Activated T-cell treated with anti-CD3 and anti-CD28 coated beads for 1 hour (primary cell): ENCODE data around the gene GRID1.

Experiments
- DNase-seq: peaks from one replicate; pipeline ENCODE4 v3.0.0-alpha.2; 2020; ENCODE audit warnings: low read depth

The GRID1 gene

DNA sequence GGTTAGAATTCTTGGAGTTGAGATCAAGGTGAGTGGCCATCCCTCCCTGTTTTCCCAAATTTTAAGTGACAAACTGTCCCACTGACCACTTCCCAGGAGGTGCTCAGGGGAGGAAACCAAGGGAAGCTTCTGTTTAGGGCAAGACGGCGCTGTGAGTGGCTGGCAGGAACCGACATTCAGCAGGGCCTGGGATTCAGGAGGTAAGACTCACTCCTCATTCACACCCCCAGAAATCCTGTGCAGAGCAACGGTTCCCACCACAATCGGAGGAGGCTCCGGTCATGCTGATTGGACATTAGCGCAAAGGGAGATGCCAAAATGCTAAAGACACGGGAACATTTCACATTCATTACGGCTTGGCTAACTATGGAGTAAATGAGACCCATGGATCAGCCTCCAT, 200.9 kb downstream of the GRID1 start:
- no peak for DNase-seq

DNA sequence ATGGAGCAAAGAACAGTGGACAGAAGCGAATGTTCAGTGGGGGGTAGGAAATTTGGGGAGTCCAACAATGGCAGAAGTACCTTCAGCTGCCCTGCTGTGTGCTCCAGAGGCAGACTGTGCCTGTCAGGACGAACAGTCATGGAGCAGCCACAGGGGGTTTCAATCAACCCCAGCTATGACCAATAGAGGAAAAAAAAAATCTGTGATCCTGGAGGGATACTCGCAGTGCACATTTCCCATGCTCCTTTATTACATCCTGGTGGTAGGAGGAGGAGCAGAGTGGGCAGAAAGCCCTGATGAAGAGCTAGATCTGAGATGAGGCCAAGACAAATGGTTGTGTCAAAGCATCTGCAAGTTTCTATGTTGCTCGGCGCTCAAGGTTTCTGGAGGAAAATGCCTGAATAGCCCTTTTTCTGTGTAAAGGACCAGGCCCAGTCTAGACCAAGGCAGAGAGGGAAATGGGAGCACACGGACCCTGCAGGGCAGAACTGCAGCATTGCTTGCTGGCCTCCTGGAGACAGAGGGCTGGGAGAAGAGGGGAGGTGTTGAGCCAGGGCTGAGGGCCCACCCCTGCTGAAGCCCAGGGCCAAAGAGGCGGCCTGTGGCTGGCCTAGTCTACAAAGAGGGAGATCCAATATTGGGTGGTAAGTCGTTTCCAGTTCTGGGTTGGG, 201.5 kb downstream of the GRID1 start:
- DNase-seq, result no peak

DNA sequence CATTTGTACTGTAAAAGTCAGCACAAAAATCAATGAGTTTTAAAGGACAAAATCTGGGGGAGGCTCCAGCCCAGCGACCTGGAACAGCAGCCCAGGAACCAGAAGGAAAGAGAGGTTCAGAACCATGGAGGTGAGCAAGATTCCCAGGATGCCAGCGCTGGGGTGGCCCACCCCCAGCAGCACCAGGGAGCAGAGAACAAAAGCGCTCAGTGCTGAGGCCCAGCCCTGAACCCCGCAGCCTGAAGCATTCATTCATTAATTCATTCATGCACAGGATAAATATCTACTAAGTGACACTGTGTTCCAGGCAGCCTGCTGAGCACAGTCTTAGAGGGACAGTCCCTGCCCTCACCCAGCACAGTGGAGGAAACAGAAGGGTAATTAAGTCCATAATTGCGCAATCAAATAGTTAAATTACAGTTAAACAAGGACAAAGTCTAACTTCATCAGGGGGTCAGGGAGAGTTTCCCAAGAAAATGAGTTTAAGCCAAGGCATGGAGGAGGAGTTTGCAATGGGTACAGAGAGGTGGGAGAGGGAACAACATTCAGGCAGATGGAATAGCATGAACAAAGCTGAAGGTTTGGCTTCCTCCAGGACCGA, 202.3 kb downstream of the GRID1 start:
- DNase-seq, result no peak

DNA sequence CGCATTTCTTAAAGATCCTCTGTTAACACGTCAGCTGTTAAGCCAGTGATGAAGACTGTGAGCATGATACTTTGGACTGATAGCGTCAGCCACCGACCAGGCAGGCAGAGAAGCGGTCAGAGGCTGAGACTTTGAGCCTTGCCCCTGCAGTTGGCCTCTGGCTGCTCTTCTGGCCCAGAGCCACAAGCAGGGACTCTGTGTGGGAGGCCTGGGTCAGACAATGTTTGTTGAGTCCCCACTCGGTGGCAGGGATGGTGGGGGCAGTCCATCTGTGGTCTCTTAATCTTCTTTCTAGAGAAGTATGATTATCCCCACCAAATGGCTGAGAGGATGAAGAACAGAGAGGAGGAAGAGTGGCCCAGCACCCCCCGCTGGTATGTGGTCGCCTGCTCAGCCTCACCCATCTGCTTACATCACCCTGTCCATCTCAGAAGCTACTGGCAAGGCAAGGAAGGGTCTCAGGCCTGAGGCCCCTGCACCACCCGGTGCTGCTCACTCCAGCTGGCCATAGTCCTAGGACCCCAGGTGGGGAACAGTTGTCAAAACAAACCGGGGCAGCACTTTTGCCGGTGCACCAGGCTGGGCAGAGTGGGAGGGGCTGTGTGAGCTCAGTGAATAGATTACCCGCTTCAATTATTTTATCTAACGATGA, 202.9 kb downstream of the GRID1 start:
- DNase-seq, result no peak

DNA sequence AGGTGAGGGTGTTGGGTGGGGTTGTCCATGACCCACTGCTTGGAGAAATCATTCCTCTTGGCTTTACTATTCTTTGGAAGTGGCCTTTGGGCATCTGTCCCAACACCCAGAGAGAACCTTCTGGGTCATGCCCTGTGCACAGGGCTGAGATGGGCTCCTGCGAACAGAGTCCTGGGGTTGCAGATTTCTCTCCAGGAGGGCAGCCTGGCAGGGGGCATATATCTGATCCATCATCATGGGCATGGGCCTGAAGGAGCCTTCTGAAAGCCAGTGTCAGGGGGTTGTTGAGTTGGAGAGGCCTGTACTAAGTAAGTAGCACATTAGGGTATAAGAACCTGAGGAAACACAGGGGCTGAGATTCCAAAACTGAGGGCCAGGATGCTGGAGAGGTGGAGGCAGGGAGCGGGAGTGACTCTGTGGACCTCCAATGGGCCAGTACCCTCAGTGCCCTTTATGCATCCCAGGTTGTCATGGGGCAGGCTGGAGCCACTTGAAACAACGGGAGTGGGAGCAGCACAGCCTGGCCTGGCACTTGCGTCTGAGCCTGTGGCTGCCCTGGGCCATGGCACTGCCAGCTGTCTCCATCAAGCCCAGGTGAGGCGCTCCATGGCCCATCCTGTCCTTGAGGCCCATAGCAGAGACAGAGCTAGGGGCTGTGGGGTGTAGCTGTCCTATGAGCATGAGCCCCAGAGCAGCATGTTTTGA, 203.7 kb downstream of the GRID1 start:
- no peak for DNase-seq

DNA sequence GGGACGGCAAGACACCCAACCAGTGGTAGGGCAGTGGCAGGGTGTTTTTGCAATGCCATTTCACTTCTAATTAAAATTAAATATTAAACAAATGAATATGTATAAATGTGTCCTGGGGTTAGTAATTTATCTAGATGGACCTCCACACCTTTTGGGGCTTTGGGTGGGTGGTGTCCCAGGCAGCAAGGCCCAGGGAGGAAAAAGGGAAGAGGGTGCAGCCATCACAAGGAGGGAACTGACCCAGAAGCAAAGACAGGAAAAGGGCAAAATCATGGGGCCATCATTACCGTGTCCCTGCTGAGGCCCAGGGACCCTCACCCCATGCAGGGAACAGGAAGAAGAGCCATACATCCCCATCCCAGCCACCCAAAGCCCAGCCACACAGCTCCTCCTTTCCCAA, 204.6 kb downstream of the GRID1 start:
- no peak for DNase-seq

DNA sequence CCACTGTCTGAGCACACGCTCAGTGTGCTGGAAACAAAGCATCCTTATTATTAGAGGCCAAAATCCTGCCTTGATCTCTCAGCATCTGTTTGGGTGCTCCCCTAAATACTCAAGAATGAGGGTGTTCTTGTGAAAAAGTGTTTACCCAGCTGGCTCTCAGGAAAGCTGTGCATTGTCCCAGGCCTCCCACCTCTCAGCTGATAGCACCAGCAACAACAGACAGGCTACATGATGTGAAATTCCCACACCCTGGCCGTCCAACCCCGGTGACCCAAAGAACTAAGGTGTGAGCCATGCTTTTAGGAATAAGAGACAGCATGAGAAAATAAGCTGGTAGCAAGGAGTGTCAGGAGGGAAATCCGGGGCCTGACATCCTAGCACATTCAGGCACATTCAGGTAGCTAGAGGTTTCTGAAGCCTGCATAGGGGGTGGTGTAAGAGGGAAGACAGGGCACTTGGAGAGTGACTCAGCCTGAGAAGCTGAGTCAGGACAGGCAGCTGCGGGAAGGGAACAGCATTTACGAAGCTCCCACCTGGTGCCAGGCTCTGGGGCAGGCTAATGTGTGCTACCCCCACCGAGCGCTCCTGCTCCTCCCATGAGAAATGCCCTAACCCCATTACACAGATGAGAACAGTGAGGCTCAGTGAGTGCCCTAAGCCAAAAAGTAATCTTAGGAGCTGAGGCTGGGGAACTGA, 205.6 kb downstream of the GRID1 start:
- DNase-seq, result no peak

DNA sequence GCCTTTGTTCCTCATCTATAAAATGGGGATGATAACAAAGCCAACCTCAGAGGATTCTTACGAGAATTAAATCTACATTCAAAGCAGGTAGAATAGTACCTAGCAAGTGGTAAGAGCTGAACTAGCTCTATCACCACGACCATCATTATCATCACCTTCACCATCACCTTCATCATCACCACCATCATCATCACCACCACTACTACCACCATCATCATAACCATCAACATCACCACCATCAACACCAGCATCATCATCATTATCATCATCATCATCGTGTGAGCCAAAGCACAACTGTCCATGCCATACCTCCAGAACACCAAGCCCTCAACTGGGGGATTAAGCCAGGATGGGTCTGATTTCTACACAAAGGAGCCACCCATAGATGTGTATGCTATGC, 206.8 kb downstream of the GRID1 start:
- DNase-seq, result no peak

DNA sequence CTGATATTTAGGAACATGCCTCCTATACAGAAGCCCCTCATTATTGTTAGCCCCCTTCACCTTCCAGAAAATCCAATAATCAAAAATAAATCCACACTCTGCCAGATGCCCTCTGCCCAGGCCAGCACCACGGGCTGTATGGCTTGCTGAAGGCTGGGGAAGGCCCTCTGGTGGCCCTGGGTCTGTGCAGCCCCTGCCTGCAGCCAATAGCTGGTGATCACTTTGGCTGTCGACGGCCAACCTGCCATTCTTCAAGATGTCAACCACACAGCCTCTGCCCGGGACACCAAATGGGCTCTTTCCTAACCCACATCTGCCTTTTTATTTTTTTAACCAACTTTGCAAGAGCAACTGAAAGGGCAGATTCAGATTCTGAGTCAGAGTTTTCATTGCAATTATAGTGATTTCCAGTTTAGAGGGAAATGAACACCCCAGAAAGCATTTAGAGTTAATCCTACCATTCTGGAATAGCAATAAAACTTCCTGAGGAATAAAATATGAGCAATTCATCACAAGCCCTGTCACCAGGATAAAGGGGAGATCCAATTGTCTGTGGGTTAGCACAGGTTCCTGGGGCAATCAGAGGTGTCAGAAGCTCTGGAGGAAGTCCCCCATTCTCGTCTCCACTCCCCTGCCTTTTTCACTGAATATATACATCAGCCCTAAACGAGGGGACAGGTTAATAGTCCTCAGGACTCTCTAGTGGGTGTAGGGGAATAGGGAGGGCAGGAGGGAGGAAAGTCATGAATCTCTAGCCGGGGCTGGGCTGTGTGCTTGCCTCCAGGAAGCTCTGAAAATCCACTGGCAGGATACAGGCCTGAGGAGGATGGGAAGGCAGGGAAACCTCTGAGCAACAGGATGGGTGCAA, 211.3 kb downstream of the GRID1 start:
- no peak for DNase-seq

DNA sequence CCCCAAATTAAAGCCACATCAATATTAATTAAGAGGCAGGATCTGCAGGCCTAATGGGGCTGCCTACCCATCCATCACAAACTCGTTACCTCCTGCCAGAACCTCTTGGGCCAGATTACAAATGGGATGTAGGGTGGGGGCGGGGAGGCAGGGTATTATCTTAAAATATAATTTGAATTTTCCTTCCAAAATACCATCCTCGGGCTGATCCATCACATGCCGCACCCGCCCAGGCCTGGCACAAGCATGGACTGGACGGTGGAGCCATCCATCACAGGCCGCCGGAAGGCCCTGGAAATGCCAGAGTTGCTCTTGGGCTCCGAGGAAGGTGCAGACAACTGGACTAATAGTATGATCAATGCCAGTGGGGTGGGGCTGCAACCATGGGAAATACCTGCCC, 212.8 kb downstream of the GRID1 start:
- no peak for DNase-seq

DNA sequence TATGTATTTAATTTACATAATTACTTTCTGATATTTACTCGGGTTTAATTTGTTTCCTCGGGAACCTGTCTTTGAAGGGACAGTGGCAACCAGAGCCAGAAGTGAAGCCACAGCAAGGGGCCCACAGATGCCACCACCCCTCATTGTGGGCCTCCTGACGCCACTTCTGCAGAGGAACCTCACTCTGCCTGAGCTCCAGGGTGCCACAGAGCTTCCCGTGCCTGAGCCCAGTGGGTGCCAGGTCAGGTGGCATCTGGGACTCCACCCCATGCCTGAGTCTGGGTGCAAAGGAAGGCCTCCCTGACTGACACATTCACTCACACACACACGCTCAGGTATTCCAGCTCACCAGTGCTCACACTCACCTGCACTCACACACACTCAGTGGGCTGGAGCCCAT, 213.7 kb downstream of the GRID1 start:
- DNase-seq, result no peak

DNA sequence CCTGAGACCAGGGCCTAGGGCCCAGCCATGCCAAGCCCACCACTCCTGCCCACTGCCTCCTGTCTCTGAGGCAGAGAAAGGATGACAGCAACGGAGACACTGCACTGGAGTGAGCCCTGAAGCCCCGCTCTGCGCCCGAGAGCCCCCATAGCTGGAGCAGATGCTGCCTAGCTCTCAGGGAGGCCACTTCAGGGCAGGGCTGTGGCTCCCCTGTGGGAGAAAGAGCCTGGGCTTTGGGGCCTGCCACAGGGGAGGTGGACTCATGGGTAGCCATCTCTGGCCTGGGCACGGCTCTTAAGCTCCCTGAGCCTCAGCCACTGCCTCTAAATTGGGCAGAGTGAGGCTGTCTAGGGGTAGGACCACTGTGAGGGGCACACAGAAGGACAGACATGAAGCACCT, 214.2 kb downstream of the GRID1 start:
- no peak for DNase-seq

DNA sequence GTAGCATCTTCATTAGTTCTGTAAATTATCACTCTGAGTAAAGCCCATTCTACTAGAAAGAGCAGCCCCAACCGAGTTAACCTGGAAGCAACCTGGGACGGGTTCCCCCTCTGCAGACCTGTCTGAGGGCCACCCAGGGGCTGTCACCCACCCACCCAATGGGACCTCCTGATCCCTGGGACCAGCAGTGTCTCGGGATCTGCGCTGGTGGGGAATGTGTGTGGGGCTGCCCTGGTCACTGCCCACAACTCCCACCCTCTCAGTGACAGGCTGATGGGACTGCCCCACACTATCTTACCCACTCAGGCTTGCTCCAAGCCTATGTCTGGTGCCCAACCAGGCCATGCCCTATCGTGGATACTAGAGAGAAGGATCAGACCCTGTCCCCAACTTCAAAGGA, 215.0 kb downstream of the GRID1 start:
- DNase-seq, result no peak

DNA sequence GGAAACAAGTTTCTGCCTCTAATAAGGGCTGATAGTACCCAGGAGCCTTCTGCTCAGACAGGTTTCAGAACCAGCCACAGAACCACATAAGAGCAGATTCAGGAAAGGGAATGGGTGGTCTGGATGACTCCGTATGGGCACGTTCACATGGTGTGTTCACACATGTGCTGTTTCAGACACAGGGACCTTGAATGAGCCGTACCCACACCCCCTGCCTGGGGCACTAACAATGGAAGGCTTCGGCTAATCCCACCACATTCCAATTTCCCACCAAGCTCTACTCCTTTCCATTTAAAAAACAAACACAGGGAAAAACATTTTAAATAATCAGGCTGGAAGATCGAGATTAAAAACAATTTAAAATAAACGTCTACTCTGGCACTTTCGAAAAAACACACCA, 217.3 kb downstream of the GRID1 start:
- DNase-seq, result no peak

DNA sequence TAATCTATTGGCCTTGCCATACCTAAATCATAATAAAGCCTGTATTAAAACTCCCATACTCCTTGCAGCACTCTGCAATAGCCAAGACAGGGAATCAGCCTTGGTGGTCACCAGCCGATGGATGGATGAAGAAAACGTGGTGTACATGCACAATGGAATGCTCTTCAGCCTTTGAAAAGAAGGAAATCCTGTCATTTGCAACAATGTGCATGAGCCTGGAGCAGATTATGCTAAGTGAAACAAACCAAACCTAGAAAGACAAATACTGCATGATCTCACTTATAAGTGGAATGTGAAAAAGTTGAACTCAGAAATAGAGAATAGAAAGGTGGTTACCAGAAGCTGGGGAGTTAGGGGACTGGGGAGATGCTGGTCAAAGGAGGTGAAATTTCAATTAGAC, 218.5 kb downstream of the GRID1 start:
- no peak for DNase-seq

DNA sequence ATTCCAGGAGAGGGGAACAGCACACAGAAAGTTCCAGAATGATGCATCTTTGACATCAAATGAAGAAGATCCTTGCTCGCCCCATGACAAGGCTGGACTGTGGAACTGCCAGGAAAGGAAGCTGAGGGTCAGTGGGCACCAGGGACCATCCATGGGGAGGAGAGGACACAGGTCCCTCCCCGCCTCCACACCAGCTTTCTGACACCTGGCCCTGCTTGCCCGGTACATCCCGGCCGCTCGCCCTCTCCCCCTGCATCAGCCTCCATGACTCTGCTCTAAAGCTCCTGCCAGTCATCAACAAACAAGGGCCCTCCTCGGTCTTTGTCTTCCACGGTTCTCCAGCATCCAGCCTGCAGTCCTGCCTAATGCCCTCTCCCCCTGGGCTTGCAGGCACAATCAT, 222.3 kb downstream of the GRID1 start:
- no peak for DNase-seq

DNA sequence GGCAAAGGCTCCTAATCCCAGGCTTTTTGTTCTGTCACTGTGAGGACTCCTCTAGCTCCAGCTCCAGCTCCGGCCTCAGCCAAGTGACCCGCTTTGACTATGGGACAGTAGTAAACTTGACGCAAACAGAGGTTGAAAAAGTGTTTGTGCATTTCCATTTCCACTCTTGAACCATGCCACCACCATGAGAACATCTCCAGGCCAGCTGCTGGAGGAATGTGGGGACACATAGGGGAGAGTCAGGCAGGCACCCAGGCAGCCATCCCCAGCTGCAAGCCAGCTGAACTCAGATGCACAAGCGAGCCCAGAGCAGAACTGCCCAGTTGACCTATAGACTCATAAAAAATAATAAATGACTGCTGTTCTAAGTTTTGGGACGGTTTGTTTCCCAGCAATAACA, 224.7 kb downstream of the GRID1 start:
- DNase-seq, result no peak

DNA sequence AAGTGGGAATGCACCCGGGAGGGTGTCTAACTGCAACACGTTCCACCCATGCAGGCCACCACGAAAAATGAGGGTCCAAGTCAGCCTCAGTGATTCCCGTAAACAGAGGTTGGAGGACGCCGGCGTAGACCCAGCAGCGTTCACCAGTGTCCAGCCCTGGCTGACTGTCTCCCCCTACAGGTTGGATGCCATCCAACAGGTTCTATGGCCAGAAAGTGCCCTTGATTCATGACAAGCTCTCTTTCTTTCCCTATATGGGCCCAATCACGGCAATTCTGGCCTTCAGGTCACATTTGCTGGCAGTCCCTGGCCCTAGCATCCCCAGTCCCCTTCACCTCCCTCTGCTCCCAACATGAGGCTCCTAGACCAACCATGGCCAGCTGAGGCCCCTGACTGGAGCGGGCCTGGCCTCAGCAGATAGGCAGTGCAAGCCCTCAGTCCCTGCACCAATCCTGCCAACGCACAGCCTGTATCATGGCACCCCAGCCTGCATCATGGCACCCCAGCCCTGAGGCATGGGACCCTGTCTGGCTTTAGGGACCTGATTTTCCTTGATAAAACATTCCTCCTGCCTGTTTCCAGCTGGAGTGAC, 227.4 kb downstream of the GRID1 start:
- no peak for DNase-seq

DNA sequence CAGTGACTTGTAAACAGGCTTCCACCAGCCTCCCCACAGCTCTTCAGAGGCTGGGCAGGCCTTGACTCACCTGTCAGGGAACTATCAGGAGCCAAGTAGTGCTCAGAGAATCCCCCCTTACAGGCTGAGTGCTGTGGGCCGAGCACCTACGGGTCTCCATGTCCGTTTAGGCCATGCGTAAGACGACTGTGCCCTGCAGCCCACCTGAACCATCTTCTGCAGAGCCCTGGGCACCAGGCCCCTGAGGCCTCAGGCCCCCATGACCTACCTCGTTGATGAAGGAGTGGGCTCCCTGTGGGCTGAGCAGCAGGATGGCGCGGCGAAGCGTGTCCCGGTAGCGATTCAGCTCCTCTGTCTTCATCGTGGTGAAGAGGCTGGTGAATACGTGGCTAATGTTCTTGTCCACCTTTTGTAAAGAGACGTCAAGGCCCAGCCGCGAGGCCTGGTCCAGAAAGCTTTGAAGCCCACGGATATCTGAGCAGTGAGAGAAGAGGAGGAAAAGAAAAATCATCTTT, 228.0 kb downstream of the GRID1 start:
- no peak for DNase-seq

DNA sequence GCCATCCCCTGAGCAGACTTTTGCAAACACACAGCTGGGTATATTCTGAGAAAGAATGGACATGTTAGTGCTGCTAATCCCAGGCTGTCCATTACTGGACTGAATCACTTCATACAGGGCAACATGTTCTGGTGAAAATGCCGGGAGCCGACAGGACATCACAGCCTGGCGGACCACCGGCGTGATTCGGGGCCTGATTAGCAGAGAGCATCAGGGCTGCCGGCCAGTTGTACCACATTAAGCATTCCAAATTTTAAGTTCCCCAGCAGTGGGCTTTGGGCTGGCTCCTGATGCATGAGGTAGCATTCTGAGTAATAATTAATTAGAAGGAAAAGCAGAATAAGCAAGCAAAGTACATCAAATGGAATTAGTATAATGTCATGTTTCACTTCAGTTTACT, 229.0 kb downstream of the GRID1 start:
- no peak for DNase-seq

DNA sequence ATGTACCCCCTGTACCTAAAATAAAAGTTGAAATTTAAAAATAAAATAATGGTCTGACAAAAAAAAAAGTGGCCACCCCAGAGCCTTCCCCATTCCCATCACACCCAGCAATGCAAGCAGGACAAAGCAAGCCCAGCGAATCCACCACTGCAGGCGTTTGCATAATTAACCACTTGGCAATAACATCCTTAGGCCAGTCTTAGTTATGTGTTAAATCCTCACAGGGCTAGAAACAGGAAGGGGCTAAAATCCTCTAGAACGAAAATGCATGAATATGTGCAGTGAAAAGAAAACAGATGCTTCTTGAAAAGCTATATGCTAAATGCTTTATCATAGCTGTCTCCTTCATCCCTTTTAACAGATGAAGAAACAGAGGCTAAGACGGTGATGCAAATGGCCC, 229.7 kb downstream of the GRID1 start:
- DNase-seq, result no peak
